ENCODE results near the gene NPTX1. TPM values are rescaled to one million over a fixed set of nuclear protein-coding genes. Genes with fewer than 3 reads are reported as not detected.

Gene NPTX1
- total and polyA plus RNA-seq, 2 of the 13 experiments (the other 11 are each of a cell fraction or from before 2014, with no cell fraction given): 0.01 TPM; not detected in 1

DNA sequence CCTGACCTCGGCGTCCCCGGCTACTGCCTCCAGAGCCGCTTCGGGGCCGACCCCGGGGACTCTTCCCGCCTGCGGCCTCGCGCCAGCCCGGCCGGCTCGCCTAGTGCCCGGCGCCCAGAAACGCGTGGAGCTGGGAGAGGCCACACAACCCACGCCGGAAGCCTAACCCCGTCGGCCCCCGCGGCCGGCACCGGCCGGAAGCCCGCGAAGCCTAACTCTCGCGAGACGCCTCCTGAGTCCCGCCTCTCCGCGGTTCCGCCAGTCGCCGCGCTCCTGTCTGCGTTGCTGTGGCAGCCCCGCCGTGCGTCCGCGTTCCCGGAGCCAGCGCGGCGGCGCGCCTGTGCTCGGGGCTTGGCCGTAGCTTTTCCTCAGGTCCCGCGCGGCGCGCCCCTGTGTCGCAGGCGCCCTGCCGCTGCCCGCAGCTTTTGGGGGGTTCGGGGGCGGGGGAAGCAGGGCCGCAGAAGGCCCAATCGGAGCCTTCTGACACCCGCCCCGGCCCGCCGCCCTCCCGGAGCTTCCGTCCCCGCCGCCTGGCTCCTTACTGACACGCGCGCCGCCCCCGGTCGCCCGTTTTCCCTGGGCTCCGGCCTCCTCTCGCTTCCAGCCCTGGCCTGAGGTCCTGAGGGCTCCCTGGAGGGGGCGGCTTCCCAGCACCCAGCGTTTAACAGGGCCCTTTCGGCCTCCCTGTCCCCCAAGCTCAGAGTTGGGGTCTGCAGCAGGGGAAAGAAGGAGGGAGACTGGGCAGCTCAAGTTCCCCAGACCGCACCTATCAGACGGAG, 21.7 kb downstream of the NPTX1 start (continued):
- TF ChIP-seq, protein P1, sequence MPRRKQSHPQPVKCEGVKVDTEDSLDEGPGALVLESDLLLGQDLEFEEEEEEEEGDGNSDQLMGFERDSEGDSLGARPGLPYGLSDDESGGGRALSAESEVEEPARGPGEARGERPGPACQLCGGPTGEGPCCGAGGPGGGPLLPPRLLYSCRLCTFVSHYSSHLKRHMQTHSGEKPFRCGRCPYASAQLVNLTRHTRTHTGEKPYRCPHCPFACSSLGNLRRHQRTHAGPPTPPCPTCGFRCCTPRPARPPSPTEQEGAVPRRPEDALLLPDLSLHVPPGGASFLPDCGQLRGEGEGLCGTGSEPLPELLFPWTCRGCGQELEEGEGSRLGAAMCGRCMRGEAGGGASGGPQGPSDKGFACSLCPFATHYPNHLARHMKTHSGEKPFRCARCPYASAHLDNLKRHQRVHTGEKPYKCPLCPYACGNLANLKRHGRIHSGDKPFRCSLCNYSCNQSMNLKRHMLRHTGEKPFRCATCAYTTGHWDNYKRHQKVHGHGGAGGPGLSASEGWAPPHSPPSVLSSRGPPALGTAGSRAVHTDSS (CRISPR knock-in tag; conservative IDR thresholded peaks at IDR 0.05): no peak
- TF ChIP-seq ZNF24 (IDR thresholded peaks at IDR 0.05): no peak
- peak; percentile 26; the same call in 1 of the 2 replicates for TF ChIP-seq GZF1 (CRISPR knock-in tag; IDR thresholded peaks at IDR 0.05)
- no peak for TF ChIP-seq CHD4 (IDR thresholded peaks at IDR 0.05; ENCODE audit: borderline replicate concordance, low read length)
- TF ChIP-seq ZNF770 (CRISPR knock-in tag; IDR thresholded peaks at IDR 0.05): peak; percentile 71
- peak; percentile 100 for TF ChIP-seq ZBTB14 (CRISPR knock-in tag; IDR thresholded peaks at IDR 0.05)
- peak; percentile 74 for TF ChIP-seq HIVEP1 (CRISPR knock-in tag; IDR thresholded peaks at IDR 0.05)
- peak; percentile 83 for TF ChIP-seq RFX1 (IDR thresholded peaks at IDR 0.05)
- TF ChIP-seq ATF1 (CRISPR knock-in tag; IDR thresholded peaks at IDR 0.05): no peak
- peak; percentile 76 to 88 for TF ChIP-seq POLR2A (IDR thresholded peaks at IDR 0.05; ENCODE audit: insufficient read depth in 1 of 2, low read depth in 2 of 2, low read length in 2 of 2)
- TF ChIP-seq, protein P2, sequence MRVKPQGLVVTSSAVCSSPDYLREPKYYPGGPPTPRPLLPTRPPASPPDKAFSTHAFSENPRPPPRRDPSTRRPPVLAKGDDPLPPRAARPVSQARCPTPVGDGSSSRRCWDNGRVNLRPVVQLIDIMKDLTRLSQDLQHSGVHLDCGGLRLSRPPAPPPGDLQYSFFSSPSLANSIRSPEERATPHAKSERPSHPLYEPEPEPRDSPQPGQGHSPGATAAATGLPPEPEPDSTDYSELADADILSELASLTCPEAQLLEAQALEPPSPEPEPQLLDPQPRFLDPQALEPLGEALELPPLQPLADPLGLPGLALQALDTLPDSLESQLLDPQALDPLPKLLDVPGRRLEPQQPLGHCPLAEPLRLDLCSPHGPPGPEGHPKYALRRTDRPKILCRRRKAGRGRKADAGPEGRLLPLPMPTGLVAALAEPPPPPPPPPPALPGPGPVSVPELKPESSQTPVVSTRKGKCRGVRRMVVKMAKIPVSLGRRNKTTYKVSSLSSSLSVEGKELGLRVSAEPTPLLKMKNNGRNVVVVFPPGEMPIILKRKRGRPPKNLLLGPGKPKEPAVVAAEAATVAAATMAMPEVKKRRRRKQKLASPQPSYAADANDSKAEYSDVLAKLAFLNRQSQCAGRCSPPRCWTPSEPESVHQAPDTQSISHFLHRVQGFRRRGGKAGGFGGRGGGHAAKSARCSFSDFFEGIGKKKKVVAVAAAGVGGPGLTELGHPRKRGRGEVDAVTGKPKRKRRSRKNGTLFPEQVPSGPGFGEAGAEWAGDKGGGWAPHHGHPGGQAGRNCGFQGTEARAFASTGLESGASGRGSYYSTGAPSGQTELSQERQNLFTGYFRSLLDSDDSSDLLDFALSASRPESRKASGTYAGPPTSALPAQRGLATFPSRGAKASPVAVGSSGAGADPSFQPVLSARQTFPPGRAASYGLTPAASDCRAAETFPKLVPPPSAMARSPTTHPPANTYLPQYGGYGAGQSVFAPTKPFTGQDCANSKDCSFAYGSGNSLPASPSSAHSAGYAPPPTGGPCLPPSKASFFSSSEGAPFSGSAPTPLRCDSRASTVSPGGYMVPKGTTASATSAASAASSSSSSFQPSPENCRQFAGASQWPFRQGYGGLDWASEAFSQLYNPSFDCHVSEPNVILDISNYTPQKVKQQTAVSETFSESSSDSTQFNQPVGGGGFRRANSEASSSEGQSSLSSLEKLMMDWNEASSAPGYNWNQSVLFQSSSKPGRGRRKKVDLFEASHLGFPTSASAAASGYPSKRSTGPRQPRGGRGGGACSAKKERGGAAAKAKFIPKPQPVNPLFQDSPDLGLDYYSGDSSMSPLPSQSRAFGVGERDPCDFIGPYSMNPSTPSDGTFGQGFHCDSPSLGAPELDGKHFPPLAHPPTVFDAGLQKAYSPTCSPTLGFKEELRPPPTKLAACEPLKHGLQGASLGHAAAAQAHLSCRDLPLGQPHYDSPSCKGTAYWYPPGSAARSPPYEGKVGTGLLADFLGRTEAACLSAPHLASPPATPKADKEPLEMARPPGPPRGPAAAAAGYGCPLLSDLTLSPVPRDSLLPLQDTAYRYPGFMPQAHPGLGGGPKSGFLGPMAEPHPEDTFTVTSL (CRISPR knock-in tag; IDR thresholded peaks at IDR 0.05; ENCODE audit: borderline replicate concordance): no peak
- peak; percentile 48 for TF ChIP-seq FOSL2 (CRISPR knock-in tag; IDR thresholded peaks at IDR 0.05)
- TF ChIP-seq ZNF839 (CRISPR knock-in tag; IDR thresholded peaks at IDR 0.05; ENCODE audit: borderline replicate concordance): peak; percentile 89; the same call in 1 of the 2 replicates
- no peak for TF ChIP-seq ZBTB21 (CRISPR knock-in tag; IDR thresholded peaks at IDR 0.05)
- TF ChIP-seq RBFOX2 (IDR thresholded peaks at IDR 0.05; ENCODE audit: low read depth, low read length): peak; percentile 100
- TF ChIP-seq SATB2 (CRISPR knock-in tag; IDR thresholded peaks at IDR 0.05): peak; percentile 91
